H1 (cell line): ENCODE data around the gene SLK. TPM values are rescaled to one million over a fixed set of nuclear protein-coding genes. Genes with fewer than 3 reads are reported as not detected.

Source experiments
- CTCF ChIA-PET: fragments of 300-600 bp; sonication (Branson Sonifier 250); formaldehyde crosslinking; loops from one replicate; lab custom pipeline; 2021; ENCODE audit not compliant: partially characterized antibody; lab: Charles Lee
- POLR2A ChIA-PET: fragments of 300-600 bp; sonication (Branson Sonifier 250); formaldehyde crosslinking; loops from one replicate; lab custom pipeline; 2021; ENCODE audit warnings: inconsistent platforms; ENCODE audit not compliant: partially characterized antibody; lab: Charles Lee
- DNase-seq, 2 experiments: peaks; one replicate each; pipeline versions ENCODE4 v3.0.0 to v3.0.0-alpha.2; 2010 to 2022; ENCODE audit warnings: low spot score in 2 of 2, low read depth in 1 of 2, mixed read lengths in 1 of 2
- FAIRE-seq: peaks from 2 replicates; lab custom pipeline; 2011; peaks lifted over from hg19 to GRCh38; lab: Jason Lieb, UNC
- H2AFZ ChIP-seq: 2 replicates; pipeline ENCODE4 v1.8.1; 2012; ENCODE audit warnings: low read length, inconsistent platforms
- H2AK5ac ChIP-seq: 2 replicates; pipeline ENCODE4 v1.6.1; 2013; ENCODE audit warnings: low read depth, low read length
- H2BK120ac ChIP-seq: replicated peaks from 2 replicates; pipeline ENCODE3; 2013; ENCODE audit warnings: low read depth, low read length, inconsistent platforms
- H2BK12ac ChIP-seq: 2 replicates; pipeline ENCODE4 v1.6.1; 2013; ENCODE audit warnings: low read depth, low read length
- H2BK15ac ChIP-seq: 2 replicates; pipeline ENCODE4 v1.6.1; 2013; ENCODE audit warnings: low read length
- H2BK20ac ChIP-seq: 2 replicates; pipeline ENCODE4 v1.6.1; 2013; ENCODE audit warnings: low read length
- H2BK5ac ChIP-seq: 2 replicates; pipeline ENCODE4 v1.6.1; 2013; ENCODE audit warnings: low read depth, low read length
- H3K14ac ChIP-seq: 2 replicates; pipeline ENCODE4 v1.6.1; 2013; ENCODE audit warnings: inconsistent platforms; ENCODE audit not compliant: insufficient read length
- H3K18ac ChIP-seq: 2 replicates; pipeline ENCODE4 v1.6.1; 2013; ENCODE audit warnings: low read length; ENCODE audit errors: extremely low read depth
- H3K23ac ChIP-seq: 2 replicates; pipeline ENCODE4 v1.6.1; 2013; ENCODE audit warnings: inconsistent platforms; ENCODE audit not compliant: insufficient read length
- H3K23me2 ChIP-seq: 2 replicates; pipeline ENCODE4 v1.6.1; 2013; ENCODE audit warnings: low read depth, low read length
- H3K27ac ChIP-seq: 2 replicates; pipeline ENCODE4 v1.6.1; 2011; ENCODE audit warnings: low read depth, low read length, inconsistent platforms
- H3K27me3 ChIP-seq, 4 experiments: replicated peaks in 1 of 4; 1 replicate in 1 of 4; 2 replicates in 3 of 4; pipeline versions ENCODE4 v1.6.1 to v1.8.1; 2011 to 2013; ENCODE audit warnings: low read length in 3 of 4, mild to moderate bottlenecking in 3 of 4, inconsistent platforms in 2 of 4, mixed read lengths in 2 of 4, moderate library complexity in 1 of 4; ENCODE audit not compliant: control insufficient read depth in 3 of 4, insufficient read depth in 3 of 4; ENCODE audit errors: extremely low read depth in 1 of 4
- H3K36me3 ChIP-seq, 4 experiments: 2 replicates each; pipeline versions ENCODE4 v1.6.1 to v1.8.1; 2011 to 2013; ENCODE audit warnings: mild to moderate bottlenecking in 4 of 4, low read length in 3 of 4, moderate library complexity in 2 of 4, control low read depth in 1 of 4, inconsistent platforms in 1 of 4; ENCODE audit not compliant: insufficient read depth in 4 of 4, control insufficient read depth in 2 of 4
- H3K4ac ChIP-seq: replicated peaks from 2 replicates; pipeline ENCODE3; 2013; ENCODE audit warnings: low read length, low read depth, mixed read lengths, inconsistent platforms; ENCODE audit not compliant: insufficient read length
- H3K4me1 ChIP-seq, 4 experiments: replicated peaks in 1 of 4; 1 replicate in 1 of 4; 2 replicates in 3 of 4; pipeline versions ENCODE4 v1.6.1 to v1.8.1; 2011 to 2013; ENCODE audit warnings: low read length in 3 of 4, inconsistent platforms in 2 of 4, mixed read lengths in 1 of 4; ENCODE audit not compliant: insufficient read depth in 4 of 4, control insufficient read depth in 3 of 4
- H3K4me2 ChIP-seq, 2 experiments: 2 replicates each; pipeline versions ENCODE4 v1.6.1 to v1.8.1; 2011 to 2013; ENCODE audit warnings: low read depth in 2 of 2, low read length in 2 of 2, control low read depth in 1 of 2, inconsistent platforms in 1 of 2, mild to moderate bottlenecking in 1 of 2; ENCODE audit not compliant: insufficient read depth in 1 of 2
- H3K4me3 ChIP-seq, 4 experiments: fragments of 200-600, 300-600 bp in 1 of 4; sonication (generic), shearing (Covaris generic), sonication (Bioruptor Twin) in 1 of 4; 2 replicates each; pipeline versions ENCODE4 v1.5.1 to v1.8.1; 2011 to 2016; ENCODE audit warnings: low read length in 4 of 4, low read depth in 3 of 4, control low read depth in 2 of 4, inconsistent platforms in 2 of 4, mild to moderate bottlenecking in 2 of 4, mixed read lengths in 1 of 4, moderate library complexity in 1 of 4; ENCODE audit not compliant: insufficient read depth in 2 of 4; ENCODE audit errors: extremely low read depth in 1 of 4
- H3K56ac ChIP-seq: replicated peaks from 2 replicates; pipeline ENCODE3; 2013; ENCODE audit warnings: low read depth, mild to moderate bottlenecking, mixed read lengths, low read length, inconsistent platforms; ENCODE audit not compliant: insufficient read length
- H3K79me1 ChIP-seq: 2 replicates; pipeline ENCODE4 v1.6.1; 2013; ENCODE audit warnings: low read depth, low read length, control low read depth
- H3K79me2 ChIP-seq, 2 experiments: 2 replicates each; pipeline versions ENCODE4 v1.6.1 to v1.8.1; 2012 to 2013; ENCODE audit warnings: low read length in 2 of 2, mild to moderate bottlenecking in 2 of 2, inconsistent platforms in 1 of 2; ENCODE audit not compliant: insufficient read depth in 2 of 2, control insufficient read depth in 1 of 2
- H3K9ac ChIP-seq, 4 experiments: replicated peaks in 1 of 4; 1 replicate in 1 of 4; 2 replicates in 3 of 4; pipeline versions ENCODE4 v1.6.1 to v1.8.1; 2011 to 2013; ENCODE audit warnings: low read depth in 3 of 4, low read length in 3 of 4, control low read depth in 2 of 4, mild to moderate bottlenecking in 2 of 4, moderate library complexity in 2 of 4, inconsistent platforms in 1 of 4; ENCODE audit errors: extremely low read depth in 1 of 4
- H3K9me3 ChIP-seq, 2 experiments: 2 replicates each; pipeline versions ENCODE4 v1.6.1 to v1.8.1; 2012 to 2013; ENCODE audit warnings: mild to moderate bottlenecking in 2 of 2, moderate library complexity in 2 of 2, control low read depth in 1 of 2, inconsistent platforms in 1 of 2, low read depth in 1 of 2, low read length in 1 of 2, mixed read lengths in 1 of 2; ENCODE audit not compliant: insufficient read depth in 2 of 2
- H4K20me1 ChIP-seq, 2 experiments: replicated peaks in 1 of 2; 2 replicates each; pipeline versions ENCODE3 to v1.8.1; 2011 to 2013; ENCODE audit warnings: inconsistent platforms in 2 of 2, low read length in 2 of 2, mild to moderate bottlenecking in 1 of 2; ENCODE audit not compliant: insufficient read depth in 2 of 2, control insufficient read depth in 1 of 2
- H4K5ac ChIP-seq: 2 replicates; pipeline ENCODE4 v1.6.1; 2013; ENCODE audit warnings: low read length, low read depth, mixed read lengths, inconsistent platforms; ENCODE audit not compliant: insufficient read length
- H4K8ac ChIP-seq: 2 replicates; pipeline ENCODE4 v1.8.0; 2013; ENCODE audit warnings: mild to moderate bottlenecking, moderate library complexity, low read length, inconsistent platforms; ENCODE audit not compliant: insufficient read depth; ENCODE audit errors: extremely low read depth
- H4K91ac ChIP-seq: replicated peaks from 2 replicates; pipeline ENCODE3; 2013; ENCODE audit warnings: low read length, mixed read lengths, inconsistent platforms; ENCODE audit not compliant: insufficient read length
- GTF2F1 ChIP-seq: IDR thresholded peaks from 2 replicates; pipeline ENCODE4 v1.6.1; 2012; ENCODE audit warnings: low read depth, low read length, improper control_type of control experiment, borderline replicate concordance
- HDAC6 ChIP-seq: IDR thresholded peaks from one replicate; pipeline ENCODE4 v1.7.1; 2012; ENCODE audit warnings: low read depth, mild to moderate bottlenecking, inconsistent platforms, low read length, moderate library complexity
- NANOG ChIP-seq: IDR thresholded peaks from 2 replicates; pipeline ENCODE4 v1.6.1; 2011; ENCODE audit warnings: low read length, low read depth, mild to moderate bottlenecking, inconsistent platforms; ENCODE audit not compliant: insufficient read depth, poor library complexity, severe bottlenecking
- SIRT6 ChIP-seq: IDR thresholded peaks from one replicate; pipeline ENCODE4 v1.7.1; 2012; ENCODE audit warnings: low read length, inconsistent platforms
- SP4 ChIP-seq: IDR thresholded peaks from 2 replicates; pipeline ENCODE4 v1.6.1; 2012; ENCODE audit warnings: low read length, inconsistent platforms
- TAF7 ChIP-seq: optimal IDR thresholded peaks from 2 replicates; pipeline ENCODE3; 2011; ENCODE audit warnings: low read depth, mild to moderate bottlenecking, inconsistent platforms, low read length, moderate library complexity, borderline replicate concordance
- WGBS, 2 experiments: shearing (Covaris generic) in 1 of 2; methylation state at CpG; one replicate each; pipeline versions ENCODE4 v1.1.6 to v1.1.7; 2013 to 2015; ENCODE audit warnings: low lambda C conversion rate in 2 of 2, mixed read lengths in 2 of 2, inconsistent platforms in 1 of 2, low coverage in 1 of 2, missing lambda C conversion rate in 1 of 2; ENCODE audit not compliant: insufficient replicate concordance in 2 of 2, insufficient coverage in 1 of 2, insufficient read length in 1 of 2; ENCODE audit errors: extremely low coverage in 1 of 2, missing lambda C conversion rate in 1 of 2; 5-methylcytosine and 5-hydroxymethylcytosine counted together
- polyA plus RNA-seq, 7 experiments: library from polyadenylated mRNA; depleted of rRNA in 3 of 7; stranded (reverse) in 5 of 7; unstranded in 2 of 7; fragments of >200 nt in 5 of 7; fragments of 200-250 nt in 2 of 7; gene quantifications; 1 replicate in 5 of 7; 2 replicates in 1 of 7; 4 replicates in 1 of 7; pipeline versions ENCODE4 v1.2.1 to v1.2.3, GENCODE V29; 2011 to 2013; ENCODE audit warnings: missing spikeins in 2 of 7, mixed read lengths in 2 of 7
- total RNA-seq: library from RNA; stranded (reverse); fragmentation: NEBNext Ultra II Directional; extraction: Animal tissue kit (Norgen Biotek cat#: 25700); gene quantifications from 2 replicates; pipeline ENCODE4 v1.2.1, GENCODE V29; 2021

Gene SLK
- total and polyA plus RNA-seq, 2 of the 8 experiments (the other 6 are each of a cell fraction or from before 2014, with no cell fraction given) = 2.7 to 18.3 TPM

DNA sequence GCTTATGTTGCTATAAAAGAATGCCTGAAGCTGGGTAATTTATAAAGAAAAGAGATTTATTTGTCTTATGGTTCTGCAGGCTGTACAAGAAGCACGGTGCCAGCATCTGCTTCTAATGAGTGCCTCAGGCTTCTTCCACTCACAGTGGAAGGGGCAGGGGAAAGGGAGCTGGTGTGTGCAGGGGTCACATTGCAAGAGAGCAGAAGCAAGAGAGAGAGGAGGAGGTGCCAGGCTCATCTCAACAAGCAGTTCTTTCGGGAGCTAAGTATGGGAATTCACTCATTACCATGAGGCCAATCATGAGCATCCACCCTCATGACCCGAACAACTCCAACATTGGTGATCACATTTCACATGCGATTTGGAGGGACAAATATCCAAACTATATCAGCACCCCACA lies 17.2 kb upstream of the SLK start:
- no peaks in the 10 kb centered on the region for H3K9me3 ChIP-seq
- no peak overlapping the region for H2BK5ac ChIP-seq
- WGBS, 2 experiments = 73% methylated on average over 4 of the region's 4 CpGs; no CpG with 5 or more reads in 1 of the 2 experiments
- H3K36me3 ChIP-seq = no peaks in the 10 kb centered on the region
- no peak overlapping the region for H4K5ac ChIP-seq
- H3K56ac ChIP-seq = no peak overlapping the region
- no peak overlapping the region for H2BK15ac ChIP-seq
- no peak overlapping the region for H3K14ac ChIP-seq
- no peaks in the 10 kb centered on the region for H3K4me1 ChIP-seq
- no peak overlapping the region for H2BK120ac ChIP-seq
- no peaks in the 10 kb centered on the region for H3K27me3 ChIP-seq
- no peak overlapping the region for H4K8ac ChIP-seq
- no peak overlapping the region for H4K91ac ChIP-seq
- TF ChIP-seq HDAC6 (no peak), SP4 (no peak), GTF2F1 (no peak), TAF7 (no peak), NANOG (no peak), SIRT6 (no peak)
- H3K9ac ChIP-seq = no peak overlapping the region; a peak in 1 of 7 replicates
- no peak overlapping the region for H3K4ac ChIP-seq
- no peak overlapping the region for H3K23ac ChIP-seq
- ChIA-PET POLR2A (interaction anchor here (1.5 kb wide), 1 partner anchor 18 kb away, joined by 4 read pairs; no protein-coding TSS in a partner anchor), CTCF (interaction anchor here (0.5 to 1.4 kb wide), 2 partner anchors 12 to 22 kb away, joined by 3 to 5 read pairs; no protein-coding TSS in a partner anchor)
- H3K4me2 ChIP-seq = no peak overlapping the region
- no peak overlapping the region for H3K4me3 ChIP-seq
- H2AFZ ChIP-seq = no peak overlapping the region
- FAIRE-seq = no peak
- H3K23me2 ChIP-seq = no peaks in the 10 kb centered on the region
- H3K79me1 ChIP-seq = no peaks in the 10 kb centered on the region
- H3K27ac ChIP-seq = no peak overlapping the region
- H2BK20ac ChIP-seq = no peak overlapping the region
- no peak for DNase-seq
- no peak overlapping the region for H2BK12ac ChIP-seq
- H2AK5ac ChIP-seq = no peak overlapping the region
- H3K18ac ChIP-seq = no peak overlapping the region
- no peaks in the 10 kb centered on the region for H3K79me2 ChIP-seq
- H4K20me1 ChIP-seq = no peaks in the 10 kb centered on the region
